ENCODE results near the gene DNAJC17. TPM values are rescaled to one million over a fixed set of nuclear protein-coding genes. Genes with fewer than 3 reads are reported as not detected.

Gene DNAJC17
- total RNA-seq, 1 experiment from 2014 or later, result 39.3 TPM

DNA sequence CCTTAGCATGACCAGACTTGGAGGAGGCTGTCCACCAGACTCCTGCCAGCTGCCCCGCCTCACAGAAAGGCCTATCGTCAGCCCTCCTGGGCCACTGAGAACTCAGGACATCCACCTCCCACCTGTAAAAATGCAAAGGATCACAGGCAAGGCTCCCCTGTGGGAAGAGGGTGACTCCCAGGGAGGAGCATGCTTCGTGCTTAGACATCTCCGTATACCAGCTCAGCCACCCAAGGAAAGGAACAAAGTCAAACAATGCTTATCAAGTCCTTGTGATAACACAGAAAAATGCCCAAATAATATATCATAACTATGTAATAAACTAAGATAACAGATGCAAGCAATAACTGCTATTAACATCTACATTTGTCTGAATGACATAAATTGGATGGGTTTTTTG, 56.4 kb downstream of the DNAJC17 start:
- CTCF ChIA-PET, result no interaction called here
- in situ Hi-C loops (cut with HindIII; ENCODE audit: low pct_unique_long_range_greater_than_20kb, low sequenced_read_pairs), result no loop called here
- POLR2A ChIA-PET, result no interaction called here

DNA sequence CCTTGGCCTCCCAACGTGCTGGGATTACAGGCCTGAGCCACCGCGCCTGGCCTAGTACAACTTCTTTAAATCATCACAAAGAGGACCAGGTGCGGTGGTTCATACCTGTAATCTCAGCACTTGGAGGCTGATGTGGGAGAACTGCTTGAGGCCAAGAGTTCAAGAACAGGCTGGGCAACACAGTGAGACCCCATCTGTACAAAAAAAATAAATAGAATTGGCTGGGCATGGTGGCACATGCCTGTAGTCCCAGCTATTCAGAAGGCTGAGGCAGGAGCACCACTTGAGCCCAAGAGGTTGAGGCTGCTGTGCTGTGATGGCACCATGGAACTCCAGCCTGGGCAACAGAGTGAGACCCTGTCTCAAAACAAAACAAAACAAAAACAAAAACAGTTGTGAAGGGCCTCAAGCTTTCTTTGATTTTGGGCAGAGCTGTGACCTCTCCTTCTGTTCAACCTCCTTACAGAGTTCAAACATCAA, 58.1 kb downstream of the DNAJC17 start:
- peaks cover 3% of the 10 kb centered on the region; the same call in 1 of the 2 replicates for H3K4me1 ChIP-seq (ENCODE audit: control insufficient read depth, insufficient read depth, low read length)
- CTCF ChIA-PET, result no interaction called here
- H3K27me3 ChIP-seq (ENCODE audit: control insufficient read depth, insufficient read depth, low read length), result no peaks in the 10 kb centered on the region
- ATAC-seq, result no peak
- no peaks in the 10 kb centered on the region for H3K9me3 ChIP-seq (ENCODE audit: control insufficient read depth, insufficient read depth, low read depth, low read length)
- POLR2A ChIA-PET, result interaction anchor here (0.6 kb wide), 2 partner anchors 19 to 149 kb away, joined by 3 to 5 read pairs; no protein-coding TSS in a partner anchor
- TF ChIP-seq TCF7L2 (IDR thresholded peaks at IDR 0.05; ENCODE audit: low read depth, low read length) (no peak), CTCF (IDR thresholded peaks at IDR 0.05) (no peak)
- TF ChIP-seq, protein P1, sequence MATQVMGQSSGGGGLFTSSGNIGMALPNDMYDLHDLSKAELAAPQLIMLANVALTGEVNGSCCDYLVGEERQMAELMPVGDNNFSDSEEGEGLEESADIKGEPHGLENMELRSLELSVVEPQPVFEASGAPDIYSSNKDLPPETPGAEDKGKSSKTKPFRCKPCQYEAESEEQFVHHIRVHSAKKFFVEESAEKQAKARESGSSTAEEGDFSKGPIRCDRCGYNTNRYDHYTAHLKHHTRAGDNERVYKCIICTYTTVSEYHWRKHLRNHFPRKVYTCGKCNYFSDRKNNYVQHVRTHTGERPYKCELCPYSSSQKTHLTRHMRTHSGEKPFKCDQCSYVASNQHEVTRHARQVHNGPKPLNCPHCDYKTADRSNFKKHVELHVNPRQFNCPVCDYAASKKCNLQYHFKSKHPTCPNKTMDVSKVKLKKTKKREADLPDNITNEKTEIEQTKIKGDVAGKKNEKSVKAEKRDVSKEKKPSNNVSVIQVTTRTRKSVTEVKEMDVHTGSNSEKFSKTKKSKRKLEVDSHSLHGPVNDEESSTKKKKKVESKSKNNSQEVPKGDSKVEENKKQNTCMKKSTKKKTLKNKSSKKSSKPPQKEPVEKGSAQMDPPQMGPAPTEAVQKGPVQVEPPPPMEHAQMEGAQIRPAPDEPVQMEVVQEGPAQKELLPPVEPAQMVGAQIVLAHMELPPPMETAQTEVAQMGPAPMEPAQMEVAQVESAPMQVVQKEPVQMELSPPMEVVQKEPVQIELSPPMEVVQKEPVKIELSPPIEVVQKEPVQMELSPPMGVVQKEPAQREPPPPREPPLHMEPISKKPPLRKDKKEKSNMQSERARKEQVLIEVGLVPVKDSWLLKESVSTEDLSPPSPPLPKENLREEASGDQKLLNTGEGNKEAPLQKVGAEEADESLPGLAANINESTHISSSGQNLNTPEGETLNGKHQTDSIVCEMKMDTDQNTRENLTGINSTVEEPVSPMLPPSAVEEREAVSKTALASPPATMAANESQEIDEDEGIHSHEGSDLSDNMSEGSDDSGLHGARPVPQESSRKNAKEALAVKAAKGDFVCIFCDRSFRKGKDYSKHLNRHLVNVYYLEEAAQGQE (IDR thresholded peaks at IDR 0.05; ENCODE audit: insufficient read depth in 1 of 2, low read depth in 2 of 2, low read length in 1 of 2), result no peak
- no TSS peak for BruUV-seq (replicated peaks)
- H3K27ac ChIP-seq (ENCODE audit: low read length), result no peak overlapping the region
- intact Hi-C loops (cut with micrococcal nuclease; ENCODE audit: unreplicated experiment), result no loop called here
- no peak overlapping the region for H3K4me3 ChIP-seq (ENCODE audit: low read depth in 2 of 2, low read length in 2 of 2)
- no peak for DNase-seq (ENCODE audit: low read depth, low spot score)
- no peaks in the 10 kb centered on the region for H3K36me3 ChIP-seq (ENCODE audit: control insufficient read depth, insufficient read depth, low read length)
- in situ Hi-C loops (cut with HindIII; ENCODE audit: low pct_unique_long_range_greater_than_20kb, low sequenced_read_pairs), result no loop called here

More for the DNA sequence above, 56.4 kb downstream of the DNAJC17 start:
- Histone ChIP-seq H3K27me3 (ENCODE audit: control insufficient read depth, insufficient read depth, low read length) (no peaks in the 10 kb centered on the region), H3K9me3 (ENCODE audit: control insufficient read depth, insufficient read depth, low read depth, low read length) (no peaks in the 10 kb centered on the region), H3K27ac (ENCODE audit: low read length) (no peak overlapping the region), H3K4me1 (ENCODE audit: control insufficient read depth, insufficient read depth, low read length) (peaks cover 9% of the 10 kb centered on the region), H3K4me3 (ENCODE audit: low read depth in 2 of 2, low read length in 2 of 2) (no peak overlapping the region), H3K36me3 (ENCODE audit: control insufficient read depth, insufficient read depth, low read length) (no peaks in the 10 kb centered on the region; the same call in 1 of the 2 replicates)
- DNase-seq (ENCODE audit: low read depth, low spot score), result no peak
- BruUV-seq (replicated peaks), result no TSS peak
- intact Hi-C loops (cut with micrococcal nuclease; ENCODE audit: unreplicated experiment), result no loop called here
- ATAC-seq, result no peak
- TF ChIP-seq CTCF (IDR thresholded peaks at IDR 0.05) (no peak), POLR2AphosphoS5 (IDR thresholded peaks at IDR 0.05; ENCODE audit: low read depth, low read length) (no peak), TCF7L2 (IDR thresholded peaks at IDR 0.05; ENCODE audit: low read depth, low read length) (no peak), SIN3A (IDR thresholded peaks at IDR 0.05; ENCODE audit: borderline replicate concordance, insufficient read depth, low read depth, low read length) (no peak)
- TF ChIP-seq, protein P1 (IDR thresholded peaks at IDR 0.05; ENCODE audit: insufficient read depth in 1 of 2, low read depth in 2 of 2, low read length in 1 of 2), result no peak
